Mesenchymal stem cell (in vitro differentiated cells and primary cell): Measurements from ENCODE around the gene PARD6B.

Experiments
- DNase-seq: peaks from one replicate; pipeline ENCODE4 v3.0.0-alpha.2; 2013
- H2AFZ ChIP-seq: one replicate; pipeline ENCODE4 v1.6.1; 2013; ENCODE audit warnings: low read depth, mild to moderate bottlenecking, control low read depth, inconsistent platforms, low read length, moderate library complexity
- H2AK5ac ChIP-seq: 2 replicates; pipeline ENCODE4 v1.6.1; 2013; ENCODE audit warnings: low read length, moderate library complexity, mild to moderate bottlenecking, inconsistent platforms; ENCODE audit not compliant: severe bottlenecking
- H2BK120ac ChIP-seq: one replicate; pipeline ENCODE4 v1.6.1; 2013; ENCODE audit warnings: low read depth, mild to moderate bottlenecking, inconsistent platforms, low read length, moderate library complexity
- H2BK12ac ChIP-seq, 2 experiments: one replicate each; pipeline ENCODE4 v1.6.1; 2013; ENCODE audit warnings: inconsistent platforms in 2 of 2, low read length in 2 of 2, mild to moderate bottlenecking in 2 of 2, moderate library complexity in 2 of 2, control low read depth in 1 of 2
- H2BK15ac ChIP-seq: one replicate; pipeline ENCODE4 v1.6.1; 2013; ENCODE audit warnings: mild to moderate bottlenecking, low read depth, inconsistent platforms; ENCODE audit not compliant: poor library complexity, severe bottlenecking
- H2BK5ac ChIP-seq: 2 replicates; pipeline ENCODE4 v1.6.1; 2013; ENCODE audit warnings: low read depth, mild to moderate bottlenecking, low read length, control low read depth, inconsistent platforms; ENCODE audit not compliant: poor library complexity, severe bottlenecking
- H3K14ac ChIP-seq, 2 experiments: one replicate each; pipeline ENCODE4 v1.6.1; 2013; ENCODE audit warnings: inconsistent platforms in 2 of 2, low read length in 2 of 2, control low read depth in 1 of 2, mild to moderate bottlenecking in 1 of 2, moderate library complexity in 1 of 2
- H3K18ac ChIP-seq, 2 experiments: one replicate each; pipeline ENCODE4 v1.6.1; 2013; ENCODE audit warnings: inconsistent platforms in 2 of 2, low read length in 2 of 2, control low read depth in 1 of 2, low read depth in 1 of 2, mild to moderate bottlenecking in 1 of 2
- H3K23ac ChIP-seq, 2 experiments: one replicate each; pipeline ENCODE4 v1.6.1; 2013; ENCODE audit warnings: inconsistent platforms in 2 of 2, low read length in 2 of 2, mild to moderate bottlenecking in 2 of 2, moderate library complexity in 2 of 2, control low read depth in 1 of 2
- H3K27ac ChIP-seq: 2 replicates; pipeline ENCODE4 v1.5.1; 2013; ENCODE audit warnings: mild to moderate bottlenecking, moderate library complexity, low read length, control low read depth, inconsistent platforms; ENCODE audit not compliant: poor library complexity, severe bottlenecking
- H3K27me3 ChIP-seq, 2 experiments: 2 replicates each; pipeline versions ENCODE4 v1.6.1 to v1.7.0; 2013; ENCODE audit warnings: low read length in 2 of 2, mild to moderate bottlenecking in 2 of 2, moderate library complexity in 2 of 2, control low read depth in 1 of 2, inconsistent platforms in 1 of 2; ENCODE audit not compliant: control insufficient read depth in 1 of 2, insufficient read depth in 1 of 2
- H3K36me3 ChIP-seq, 2 experiments: 2 replicates each; pipeline versions ENCODE4 v1.6.1 to v1.7.0; 2013; ENCODE audit warnings: low read length in 2 of 2, control low read depth in 1 of 2, inconsistent platforms in 1 of 2, low read depth in 1 of 2, mild to moderate bottlenecking in 1 of 2; ENCODE audit not compliant: insufficient read depth in 2 of 2, control insufficient read depth in 1 of 2
- H3K4ac ChIP-seq, 2 experiments: one replicate each; pipeline ENCODE4 v1.6.1; 2013; ENCODE audit warnings: inconsistent platforms in 2 of 2, low read length in 2 of 2, mild to moderate bottlenecking in 2 of 2, moderate library complexity in 2 of 2, control low read depth in 1 of 2, low read depth in 1 of 2
- H3K4me1 ChIP-seq: 2 replicates; pipeline ENCODE4 v1.6.1; 2013; ENCODE audit warnings: low read depth, low read length, control low read depth; ENCODE audit not compliant: control insufficient read depth, insufficient read depth
- H3K4me2 ChIP-seq: 2 replicates; pipeline ENCODE4 v1.6.1; 2013; ENCODE audit warnings: low read length, mild to moderate bottlenecking, inconsistent platforms; ENCODE audit not compliant: poor library complexity, severe bottlenecking
- H3K4me3 ChIP-seq, 2 experiments: 2 replicates each; pipeline versions ENCODE4 v1.5.1 to v1.7.0; 2013; ENCODE audit warnings: low read length in 2 of 2, mild to moderate bottlenecking in 2 of 2, control low read depth in 1 of 2, low read depth in 1 of 2; ENCODE audit not compliant: insufficient read depth in 1 of 2
- H3K79me1 ChIP-seq: replicated peaks from 2 replicates; pipeline ENCODE4 v1.6.1; 2013; ENCODE audit warnings: mild to moderate bottlenecking, control low read depth, low read length, inconsistent platforms; ENCODE audit not compliant: poor library complexity, severe bottlenecking
- H3K9ac ChIP-seq: 2 replicates; pipeline ENCODE4 v1.7.0; 2013; ENCODE audit warnings: mild to moderate bottlenecking, low read length, moderate library complexity
- H3K9me3 ChIP-seq: 2 replicates; pipeline ENCODE4 v1.7.0; 2013; ENCODE audit warnings: mild to moderate bottlenecking, low read length; ENCODE audit not compliant: control insufficient read depth
- H4K8ac ChIP-seq: one replicate; pipeline ENCODE4 v1.6.1; 2013; ENCODE audit warnings: inconsistent platforms, mild to moderate bottlenecking, low read length, moderate library complexity
- H4K91ac ChIP-seq: one replicate; pipeline ENCODE4 v1.6.1; 2013; ENCODE audit warnings: mild to moderate bottlenecking, low read length, inconsistent platforms
- WGBS: methylation state at CpG from one replicate; pipeline ENCODE4 v1.1.7; 2013; ENCODE audit warnings: mixed read lengths; 5-methylcytosine and 5-hydroxymethylcytosine counted together

Gene PARD6B

DNA sequence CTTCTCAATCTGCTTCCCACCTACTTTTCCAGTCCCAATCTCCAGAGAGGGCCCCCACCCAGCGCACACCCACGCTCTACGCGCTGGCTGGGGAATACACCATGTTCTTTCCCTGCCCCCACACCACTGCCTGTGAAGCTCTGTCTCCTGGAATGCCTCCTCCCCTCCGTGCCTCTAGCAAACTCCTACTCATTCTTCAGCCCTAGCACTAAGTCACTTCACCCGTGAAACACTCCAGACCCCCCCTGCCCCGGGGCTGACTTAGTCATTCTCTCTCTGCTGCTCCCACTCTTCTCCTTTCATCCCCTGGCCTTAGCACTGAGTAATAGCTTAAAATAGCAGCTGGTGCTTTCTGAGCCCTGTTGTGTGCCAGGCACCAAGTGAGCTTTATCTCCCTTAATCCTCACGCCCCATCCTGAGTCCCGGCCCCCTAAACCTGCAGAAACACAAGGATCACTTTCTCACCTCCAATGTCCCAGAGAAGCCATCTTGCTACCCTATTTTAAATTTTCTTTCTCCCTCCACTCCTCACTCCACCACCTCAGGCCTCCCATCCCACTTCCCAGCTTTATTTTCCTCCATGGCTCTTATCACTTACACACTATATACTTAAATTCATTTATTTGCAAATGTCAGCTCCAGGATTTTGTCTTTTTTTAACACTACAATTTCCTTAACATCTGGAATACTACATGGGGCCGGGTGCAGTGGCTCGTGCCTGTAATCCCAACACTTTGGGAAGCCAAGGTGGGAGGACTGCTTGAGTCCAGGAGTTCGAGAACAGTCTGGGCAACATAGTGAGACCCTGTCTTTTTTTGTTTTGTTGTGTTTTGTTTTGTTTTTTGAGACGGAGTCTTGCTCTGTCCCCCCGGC lies 6.3 kb upstream of the PARD6B start:
- Histone ChIP-seq H3K36me3 (no peaks in the 10 kb centered on the region), H2BK15ac (no peak overlapping the region), H3K79me1 (peaks cover 4% of the 10 kb centered on the region), H2BK120ac (peak overlapping the region; percentile 50), H3K4ac (peak overlapping the region; percentile 83 to 94), H2AFZ (no peak overlapping the region), H4K8ac (peak overlapping the region; percentile 79), H3K23ac (no peak overlapping the region), H3K27ac (peak overlapping the region; percentile 89), H3K4me3 (peak overlapping the region in 1 of 2 experiments; percentile 29), H2BK12ac (peak overlapping the region; percentile 59 to 99), H3K18ac (peak overlapping the region; percentile 48 to 71), H3K9me3 (no peaks in the 10 kb centered on the region), H2BK5ac (peak overlapping the region; percentile 83), H3K4me1 (peaks cover 35% of the 10 kb centered on the region), H3K27me3 (no peaks in the 10 kb centered on the region), H4K91ac (peak overlapping the region; percentile 71), H2AK5ac (peak overlapping the region; percentile 46), H3K9ac (peak overlapping the region; percentile 71), H3K4me2 (peak overlapping the region; percentile 32), H3K14ac (no peak overlapping the region)
- peak; percentile 99 for DNase-seq
- 30% methylated on average over 14 of the region's 14 CpGs for WGBS

GRCh38 chr20:50725724-50726005 lies 5.7 kb upstream of the PARD6B start:
- H3K4me1 ChIP-seq: peaks cover 40% of the 10 kb centered on the region
- peak overlapping the region; percentile 89 for H3K27ac ChIP-seq
- H3K9me3 ChIP-seq: no peaks in the 10 kb centered on the region
- no peak overlapping the region for H2BK15ac ChIP-seq
- H3K27me3 ChIP-seq: no peaks in the 10 kb centered on the region
- H4K91ac ChIP-seq: no peak overlapping the region
- peak overlapping the region in 1 of 2 experiments; percentile 59 for H2BK12ac ChIP-seq
- no peak overlapping the region for H3K14ac ChIP-seq
- no peak overlapping the region for H3K4me2 ChIP-seq
- no peak overlapping the region for H2AFZ ChIP-seq
- no peak overlapping the region for H3K4ac ChIP-seq
- peak overlapping the region; percentile 46 for H2AK5ac ChIP-seq
- H4K8ac ChIP-seq: no peak overlapping the region
- peak overlapping the region; percentile 66 for H3K9ac ChIP-seq
- H2BK5ac ChIP-seq: peak overlapping the region; percentile 83
- H2BK120ac ChIP-seq: peak overlapping the region; percentile 50
- H3K4me3 ChIP-seq: no peak overlapping the region
- 96% methylated on average over 9 of the region's 10 CpGs for WGBS
- no peak overlapping the region for H3K23ac ChIP-seq
- no peaks in the 10 kb centered on the region for H3K36me3 ChIP-seq
- H3K79me1 ChIP-seq: peaks cover 5% of the 10 kb centered on the region
- peak overlapping the region; percentile 8 to 63 for H3K18ac ChIP-seq
- DNase-seq: no peak

DNA sequence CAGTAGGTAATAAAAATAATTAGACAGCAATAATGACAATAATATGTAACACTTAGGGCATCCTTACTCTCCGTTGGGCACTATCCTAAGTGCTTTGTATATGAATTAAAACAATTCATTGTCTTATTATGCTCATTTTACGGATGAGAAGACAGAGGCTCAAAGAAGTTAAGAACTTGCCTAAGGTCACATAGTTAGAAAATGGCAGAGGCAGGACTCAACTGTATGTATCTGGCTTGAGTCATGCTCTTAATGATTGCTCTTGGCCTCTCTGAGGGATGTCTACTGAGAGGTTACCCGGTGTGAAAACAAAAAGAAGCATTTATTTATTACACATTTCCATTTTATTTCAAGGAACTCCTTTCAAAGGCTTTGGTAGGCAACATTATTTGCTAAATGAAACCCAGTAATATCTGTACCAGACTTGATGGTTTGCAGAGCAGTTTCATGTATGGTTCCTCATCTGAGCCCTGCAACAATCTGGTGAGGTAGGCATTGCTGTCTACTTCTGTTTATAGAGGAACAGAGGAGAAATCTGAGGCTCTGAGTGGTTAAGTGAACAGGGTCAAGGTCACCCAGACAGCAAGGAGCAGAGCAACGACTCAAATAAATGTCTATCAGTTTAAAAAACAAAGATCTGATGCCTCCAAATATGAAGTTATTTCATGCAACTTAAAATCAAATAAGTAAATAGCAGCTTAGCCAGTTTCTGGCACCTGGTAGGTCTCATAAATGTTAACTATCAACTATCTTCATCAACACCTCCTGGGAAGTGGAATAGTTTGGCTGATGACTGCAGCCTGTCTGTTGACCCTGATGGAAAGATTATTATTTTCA lies 4.2 kb upstream of the PARD6B start:
- Histone ChIP-seq H3K4ac (no peak overlapping the region), H4K91ac (no peak overlapping the region), H3K27me3 (no peaks in the 10 kb centered on the region), H3K79me1 (peaks cover 5% of the 10 kb centered on the region), H3K4me3 (peak overlapping the region in 1 of 2 experiments; percentile 50), H3K18ac (no peak overlapping the region), H3K9me3 (no peaks in the 10 kb centered on the region), H3K9ac (peak overlapping the region; percentile 80), H2BK120ac (no peak overlapping the region), H4K8ac (no peak overlapping the region), H2AFZ (no peak overlapping the region), H2AK5ac (no peak overlapping the region), H2BK12ac (no peak overlapping the region), H2BK15ac (no peak overlapping the region), H2BK5ac (peak overlapping the region; percentile 92), H3K36me3 (no peaks in the 10 kb centered on the region), H3K4me2 (peak overlapping the region; percentile 67), H3K4me1 (peaks cover 36% of the 10 kb centered on the region), H3K23ac (no peak overlapping the region), H3K14ac (no peak overlapping the region), H3K27ac (peak overlapping the region; percentile 99)
- 100% methylated on average over 1 of the region's 4 CpGs for WGBS
- peak; percentile 29 for DNase-seq
